ENCODE data around the gene MED13. TPM values are rescaled to one million over a fixed set of nuclear protein-coding genes. Genes with fewer than 3 reads are reported as not detected.

MED13 gene
- total RNA-seq, 4 donors from 2014 or later = 41.9 to 51.7 (median 49.1) TPM

GRCh38 chr17:61966191-61966590 lies 98.9 kb downstream of the MED13 start:
- TF ChIP-seq POLR2A (IDR thresholded peaks at IDR 0.05; ENCODE audit: low read depth) (no peak), CTCF (IDR thresholded peaks at IDR 0.05) (no peak), EP300 (IDR thresholded peaks at IDR 0.05) (no peak), POLR2AphosphoS5 (IDR thresholded peaks at IDR 0.05) (no peak)
- DNase-seq (ENCODE audit: extremely low spot score) = no peak
- Histone ChIP-seq H3K36me3 (peaks cover 47 to 96% (median 84%) of the 10 kb centered on the region in 4 donors), H3K4me1 (no peaks in the 10 kb centered on the region), H3K27ac (replicated peaks in 1 of 4) (no peak overlapping the region), H3K27me3 (no peaks in the 10 kb centered on the region), H3K4me3 (no peak overlapping the region), H3K9me3 (no peaks in the 10 kb centered on the region)
- 0% methylated on average over 1 of the region's 1 CpG for WGBS
- intact Hi-C loops (cut with DNase I) = no loop called here

GRCh38 chr17:61955619-61956018 lies 109.5 kb downstream of the MED13 start:
- H3K36me3 ChIP-seq = peaks cover 47 to 100% (median 88%) of the 10 kb centered on the region in 4 donors

GRCh38 chr17:61947367-61948078 lies 117.6 kb downstream of the MED13 start:
- Histone ChIP-seq H3K27me3 (no peaks in the 10 kb centered on the region), H3K4me1 (peaks cover 0 to 4% (median 0%) of the 10 kb centered on the region in 4 donors), H3K9me3 (no peaks in the 10 kb centered on the region), H3K36me3 (peaks cover 63 to 89% (median 78%) of the 10 kb centered on the region in 4 donors), H3K4me3 (no peak overlapping the region), H3K27ac (replicated peaks in 1 of 4) (no peak overlapping the region)
- 82% methylated on average over 3 of the region's 3 CpGs for WGBS
- intact Hi-C loops (cut with DNase I) = no loop called here
- TF ChIP-seq CTCF (IDR thresholded peaks at IDR 0.05) (no peak), POLR2AphosphoS5 (IDR thresholded peaks at IDR 0.05) (no peak), POLR2A (IDR thresholded peaks at IDR 0.05; ENCODE audit: low read depth) (no peak), EP300 (IDR thresholded peaks at IDR 0.05) (no peak)
- DNase-seq (ENCODE audit: extremely low spot score) = no peak

More at GRCh38 chr17:61955619-61956018, 109.5 kb downstream of the MED13 start:
- Histone ChIP-seq H3K4me1 (no peaks in the 10 kb centered on the region), H3K27me3 (no peaks in the 10 kb centered on the region), H3K27ac (replicated peaks in 1 of 4) (no peak overlapping the region), H3K9me3 (no peaks in the 10 kb centered on the region), H3K4me3 (no peak overlapping the region)
- intact Hi-C loops (cut with DNase I) = no loop called here
- WGBS = 79% methylated on average over 4 of the region's 4 CpGs
- TF ChIP-seq POLR2A (IDR thresholded peaks at IDR 0.05; ENCODE audit: low read depth) = no peak
- no peak for TF ChIP-seq CTCF (IDR thresholded peaks at IDR 0.05)
- no peak for DNase-seq (ENCODE audit: extremely low spot score)

GRCh38 chr17:61946359-61946758 lies 118.7 kb downstream of the MED13 start:
- H3K36me3 ChIP-seq = peaks cover 53 to 81% (median 67%) of the 10 kb centered on the region in 4 donors
- WGBS = 73% methylated on average over 2 of the region's 2 CpGs
- no peak overlapping the region for H3K27ac ChIP-seq (replicated peaks in 1 of 4)
- H3K4me3 ChIP-seq = no peak overlapping the region
- peaks cover 0 to 4% (median 0%) of the 10 kb centered on the region in 4 donors for H3K4me1 ChIP-seq
- DNase-seq (ENCODE audit: extremely low spot score) = no peak
- no peaks in the 10 kb centered on the region for H3K9me3 ChIP-seq
- intact Hi-C loops (cut with DNase I) = no loop called here
- no peaks in the 10 kb centered on the region for H3K27me3 ChIP-seq
- TF ChIP-seq POLR2AphosphoS5 (IDR thresholded peaks at IDR 0.05) = no peak
- no peak for TF ChIP-seq POLR2A (IDR thresholded peaks at IDR 0.05; ENCODE audit: low read depth)
- no peak for TF ChIP-seq EP300 (IDR thresholded peaks at IDR 0.05)
- no peak for TF ChIP-seq CTCF (IDR thresholded peaks at IDR 0.05)
